CD4-positive, alpha-beta T cell treated with Interleukin-1 beta for 1 hour (primary cell): ENCODE data around the gene IQCH.
A peak's percentile ranks its signal among the peaks of the same experiment; 100 is the strongest.
"Not testable (repeated sequence)": the region's sequence is repeated elsewhere in the genome, so short reads cannot be mapped to it uniquely, and the experiment has no call there.

Experiments
- DNase-seq, 2 donors: peaks; one replicate each; pipeline ENCODE4 v3.0.0-alpha.2; 2020 to 2022

IQCH gene

GRCh38 chr15:67401336-67401735, 146.8 kb downstream of the IQCH start:
- no peak for DNase-seq

GRCh38 chr15:67403428-67404154, 149.0 kb downstream of the IQCH start:
- no peak for DNase-seq

GRCh38 chr15:67405208-67406191, 150.9 kb downstream of the IQCH start:
- no peak for DNase-seq

GRCh38 chr15:67406257-67406861, 151.8 kb downstream of the IQCH start:
- no peak for DNase-seq

- DNase-seq = no peak
These were observed 153.2 kb downstream of the IQCH start for GRCh38 chr15:67407786-67408185.

- DNase-seq = no peak
These were observed 154.6 kb downstream of the IQCH start for GRCh38 chr15:67409175-67409574.

GRCh38 chr15:67411486-67411885, 156.9 kb downstream of the IQCH start:
- DNase-seq = no peak

GRCh38 chr15:67413770-67414390, 159.3 kb downstream of the IQCH start:
- DNase-seq = no peak

- no peak for DNase-seq
These were observed 160.6 kb downstream of the IQCH start for GRCh38 chr15:67415181-67415580.

- no peak for DNase-seq
These were observed 162.3 kb downstream of the IQCH start for GRCh38 chr15:67416891-67417290.

GRCh38 chr15:67419705-67420104, 165.1 kb downstream of the IQCH start:
- no peak for DNase-seq

- DNase-seq = no peak
These were observed 165.6 kb downstream of the IQCH start for GRCh38 chr15:67420137-67420536.

GRCh38 chr15:67421105-67421504, 166.5 kb downstream of the IQCH start:
- no peak for DNase-seq

- no peak for DNase-seq
These were observed 167.7 kb downstream of the IQCH start for GRCh38 chr15:67422296-67422695.

GRCh38 chr15:67433495-67434099, 179.0 kb downstream of the IQCH start:
- DNase-seq = peak; percentile 7 to 13

GRCh38 chr15:67436351-67437250, 182.0 kb downstream of the IQCH start:
- DNase-seq = not testable (repeated sequence)

GRCh38 chr15:67444100-67444499, 189.5 kb downstream of the IQCH start:
- DNase-seq = no peak

- DNase-seq = no peak
These were observed 191.9 kb downstream of the IQCH start for GRCh38 chr15:67446449-67446848.

GRCh38 chr15:67448372-67448771, 193.8 kb downstream of the IQCH start:
- not testable (repeated sequence) for DNase-seq

- not testable (repeated sequence) for DNase-seq
These were observed 199.1 kb downstream of the IQCH start for GRCh38 chr15:67453703-67454102.
